ENCODE measurements around the gene SEMA3B.
"Not testable (repeated sequence)": the region's sequence is repeated elsewhere in the genome, so short reads cannot be mapped to it uniquely, and the experiment has no call there.

Gene SEMA3B

GRCh38 chr3:50274371-50275104, 5.6 kb downstream of the SEMA3B start:
- no peak for DNase-seq

DNA sequence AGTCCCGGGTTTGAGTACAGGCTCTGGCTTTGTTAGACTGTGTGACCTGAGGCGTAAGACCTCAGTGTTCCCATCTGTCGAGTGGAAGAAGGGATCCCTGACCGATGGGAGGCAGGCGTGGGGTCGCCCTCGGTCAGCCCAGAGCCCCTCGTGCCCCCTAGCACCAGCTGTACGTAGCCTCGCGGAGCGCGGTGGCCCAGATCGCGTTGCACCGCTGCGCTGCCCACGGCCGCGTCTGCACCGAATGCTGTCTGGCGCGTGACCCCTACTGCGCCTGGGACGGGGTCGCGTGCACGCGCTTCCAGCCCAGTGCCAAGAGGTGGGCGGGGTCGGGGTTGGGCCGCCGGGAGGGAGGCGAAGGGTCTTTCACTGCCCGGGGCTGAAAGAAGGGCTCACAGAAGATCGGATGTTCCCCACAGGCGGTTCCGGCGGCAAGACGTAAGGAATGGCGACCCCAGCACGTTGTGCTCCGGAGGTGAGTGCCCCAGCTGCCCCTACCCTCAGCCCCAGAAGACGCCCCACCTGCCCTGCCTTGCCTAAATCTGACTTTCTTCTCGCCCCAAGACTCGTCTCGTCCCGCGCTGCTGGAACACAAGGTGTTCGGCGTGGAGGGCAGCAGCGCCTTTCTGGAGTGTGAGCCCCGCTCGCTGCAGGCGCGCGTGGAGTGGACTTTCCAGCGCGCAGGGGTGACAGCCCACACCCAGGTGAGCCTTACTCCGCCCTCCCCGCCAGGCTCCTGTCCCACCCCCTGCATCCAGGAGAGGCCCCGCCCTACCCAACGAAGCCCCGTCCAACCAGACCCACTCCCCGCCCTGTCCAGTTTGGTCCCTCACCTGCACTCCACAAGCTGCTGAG, 6.4 kb downstream of the SEMA3B start:
- DNase-seq = no peak

DNA sequence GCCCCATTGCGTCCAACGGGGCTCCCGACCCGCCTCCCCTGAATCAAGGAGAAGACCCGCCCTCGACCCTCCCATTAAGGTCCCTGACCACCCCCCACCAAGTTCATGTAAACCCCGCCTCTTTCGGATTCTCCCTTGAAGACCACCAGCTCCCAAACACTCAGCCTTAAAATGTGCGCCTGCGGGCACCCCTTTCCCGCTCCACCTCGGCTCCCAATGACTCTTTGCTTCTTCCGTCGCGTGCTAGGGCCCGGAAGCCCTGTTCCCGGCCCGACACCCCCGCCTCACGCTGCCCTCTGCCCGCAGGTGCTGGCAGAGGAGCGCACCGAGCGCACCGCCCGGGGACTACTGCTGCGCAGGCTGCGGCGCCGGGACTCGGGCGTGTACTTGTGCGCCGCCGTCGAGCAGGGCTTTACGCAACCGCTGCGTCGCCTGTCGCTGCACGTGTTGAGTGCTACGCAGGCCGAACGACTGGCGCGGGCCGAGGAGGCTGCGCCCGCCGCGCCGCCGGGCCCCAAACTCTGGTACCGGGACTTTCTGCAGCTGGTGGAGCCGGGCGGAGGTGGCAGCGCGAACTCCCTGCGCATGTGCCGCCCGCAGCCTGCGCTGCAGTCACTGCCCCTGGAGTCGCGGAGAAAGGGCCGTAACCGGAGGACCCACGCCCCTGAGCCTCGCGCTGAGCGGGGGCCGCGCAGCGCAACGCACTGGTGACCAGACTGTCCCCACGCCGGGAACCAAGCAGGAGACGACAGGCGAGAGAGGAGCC, 7.2 kb downstream of the SEMA3B start:
- no peak for DNase-seq

GRCh38 chr3:50276762-50277101, 7.8 kb downstream of the SEMA3B start:
- no peak for DNase-seq

GRCh38 chr3:50278123-50278879, 9.4 kb downstream of the SEMA3B start:
- DNase-seq = no peak

- no peak for DNase-seq
Observed at GRCh38 chr3:50278880-50279224, 9.9 kb downstream of the SEMA3B start, which contains the start of gene LSMEM2. TSS of gene LSMEM2 (plus strand) at chr3:50279087. CDS start at chr3:50279114, 27 bp downstream.

DNA sequence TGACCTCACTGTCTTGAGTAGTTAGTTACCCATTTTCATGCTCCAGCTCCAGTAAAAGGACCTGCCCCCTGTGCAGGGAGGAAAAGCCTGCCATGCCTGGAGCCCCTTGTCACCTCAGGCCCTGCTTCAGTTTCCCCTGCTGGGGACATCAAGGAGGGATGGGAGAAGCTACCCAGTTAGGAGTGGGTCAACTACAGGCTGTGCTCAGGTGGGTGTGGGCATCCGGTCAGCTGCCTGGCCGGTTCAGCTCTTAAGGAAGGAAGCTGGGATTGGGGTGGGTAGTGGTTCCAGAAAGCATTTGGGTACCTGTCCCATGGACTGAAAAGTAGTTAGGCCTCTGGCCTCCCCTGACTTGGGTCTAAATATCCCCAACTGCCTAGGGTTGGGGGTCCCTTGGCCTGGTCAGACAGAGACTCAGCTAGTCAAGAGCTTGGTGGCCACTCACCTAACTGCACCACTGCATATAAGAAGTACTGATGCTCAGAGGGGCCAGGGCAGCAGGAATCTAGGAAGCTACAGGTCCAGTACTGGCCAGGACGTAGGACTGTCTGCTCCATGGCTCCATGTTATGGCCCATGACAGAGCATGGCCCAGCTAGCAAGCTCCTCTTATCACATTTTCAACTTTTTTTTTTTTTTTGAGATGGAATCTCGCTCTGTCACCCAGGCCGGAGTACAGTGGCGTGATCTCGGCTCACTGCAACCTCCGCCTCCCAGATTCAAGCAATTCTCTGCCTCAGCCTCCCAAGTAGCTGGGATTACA, 10.5 kb downstream of the SEMA3B start:
- no peak for DNase-seq

DNA sequence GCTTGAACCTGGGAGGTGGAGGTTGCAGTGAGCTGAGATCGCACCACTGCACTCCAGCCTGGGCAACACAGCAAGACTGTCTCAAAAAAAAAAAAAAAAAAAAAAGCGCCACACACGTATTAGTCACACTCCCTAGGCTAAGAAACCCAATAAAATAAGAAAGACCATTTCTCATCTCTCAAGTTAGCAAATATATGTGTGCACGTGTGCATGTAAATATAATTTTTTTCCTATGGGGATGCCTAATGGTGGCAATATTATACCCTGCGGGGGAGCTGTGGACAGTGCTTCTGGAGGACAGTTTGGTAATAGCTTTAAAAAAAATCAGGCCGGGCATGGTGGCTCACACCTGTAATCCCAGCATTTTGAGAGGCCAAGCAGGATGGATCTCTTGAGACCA, 15.2 kb downstream of the SEMA3B start:
- not testable (repeated sequence) for DNase-seq

DNA sequence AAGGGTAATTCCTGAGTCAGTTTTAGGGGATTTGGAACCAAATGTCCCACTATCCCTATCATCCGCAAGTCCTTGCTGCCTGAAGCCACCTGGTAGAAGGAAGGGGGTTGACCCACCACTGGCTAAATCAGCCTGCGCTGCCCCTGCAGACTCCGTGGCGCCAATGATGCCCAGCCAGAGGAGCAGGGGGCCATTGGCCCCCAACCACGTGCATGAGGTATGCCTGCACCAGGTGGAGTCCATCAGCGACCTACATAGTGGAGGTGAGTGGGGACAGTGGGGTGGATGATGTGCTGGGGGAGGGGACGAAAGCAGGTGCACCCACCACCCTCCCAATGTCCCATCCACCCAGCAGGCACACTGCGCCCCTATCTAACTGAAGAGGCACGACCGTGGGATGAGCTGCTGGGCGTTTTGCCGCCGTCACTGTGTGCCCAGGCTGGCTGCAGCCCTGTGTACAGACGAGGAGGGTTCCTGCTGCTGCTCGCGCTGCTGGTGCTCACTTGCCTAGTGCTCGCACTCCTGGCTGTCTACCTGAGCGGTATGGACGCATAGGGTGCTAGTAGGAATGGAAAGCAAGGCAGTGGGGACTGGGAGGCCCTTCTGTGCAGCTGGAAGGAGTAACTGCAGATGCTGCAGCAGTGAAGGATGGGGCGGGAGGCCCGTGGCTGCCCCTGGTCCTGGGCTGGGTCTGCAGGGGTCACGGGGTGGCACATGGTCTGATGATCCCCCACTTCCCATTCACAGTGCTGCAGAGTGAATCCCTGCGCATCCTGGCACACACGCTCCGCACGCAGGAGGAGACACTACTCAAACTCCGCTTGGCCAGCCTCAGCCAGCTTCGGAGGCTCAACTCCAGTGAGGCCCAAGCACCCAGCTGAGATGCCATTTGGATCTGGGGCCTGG, 17.6 kb downstream of the SEMA3B start:
- DNase-seq = no peak

DNA sequence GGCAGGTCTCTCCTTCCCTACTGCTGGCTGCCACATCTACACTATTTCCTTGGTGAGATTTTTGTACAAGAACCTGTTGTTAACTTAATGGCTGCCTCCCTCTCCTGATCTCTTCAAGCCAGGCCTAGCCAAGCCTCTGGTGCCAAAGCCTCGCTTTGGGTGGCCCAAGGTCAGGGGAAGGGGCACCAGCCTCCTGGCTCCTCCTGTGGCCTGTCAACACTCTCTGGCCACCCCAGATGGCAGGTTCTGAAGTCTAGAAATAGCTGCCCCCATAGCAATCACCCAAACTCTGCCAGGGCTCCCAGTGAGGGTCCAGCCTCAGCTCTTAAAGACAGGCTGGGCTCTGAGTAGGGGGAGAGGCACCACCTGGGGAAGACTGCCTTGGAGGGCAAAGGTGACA, 18.3 kb downstream of the SEMA3B start:
- DNase-seq = no peak

DNA sequence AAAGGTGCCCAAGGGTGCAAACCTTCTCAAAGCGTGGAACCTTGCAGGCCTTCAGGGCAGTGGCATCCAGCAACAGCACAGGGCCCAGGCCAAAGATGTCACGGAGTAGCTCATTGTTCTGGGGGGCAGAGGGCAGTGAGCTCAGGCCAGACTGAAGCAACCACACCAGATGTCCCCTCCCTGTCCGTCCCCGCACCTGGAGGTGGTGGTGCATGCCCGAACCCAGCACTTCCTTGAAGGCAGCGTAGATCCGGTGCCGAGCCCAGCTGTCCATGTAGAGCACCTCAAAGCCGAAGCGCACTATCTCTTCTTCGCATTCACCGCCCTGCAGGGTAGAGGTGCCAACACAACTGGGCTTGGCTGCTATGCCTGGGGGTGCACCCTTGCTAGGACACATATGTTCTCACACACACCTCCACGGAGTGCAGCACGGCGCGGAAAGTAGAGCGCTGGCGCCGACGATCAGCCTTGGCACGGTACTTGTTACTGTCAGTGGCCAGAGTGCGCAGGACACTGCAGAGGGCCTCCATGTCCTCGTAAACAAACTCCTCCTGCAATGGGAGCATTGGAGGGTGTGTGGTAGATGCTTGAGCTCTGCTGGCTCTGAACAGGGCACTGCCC, 19.6 kb downstream of the SEMA3B start:
- DNase-seq = no peak

DNA sequence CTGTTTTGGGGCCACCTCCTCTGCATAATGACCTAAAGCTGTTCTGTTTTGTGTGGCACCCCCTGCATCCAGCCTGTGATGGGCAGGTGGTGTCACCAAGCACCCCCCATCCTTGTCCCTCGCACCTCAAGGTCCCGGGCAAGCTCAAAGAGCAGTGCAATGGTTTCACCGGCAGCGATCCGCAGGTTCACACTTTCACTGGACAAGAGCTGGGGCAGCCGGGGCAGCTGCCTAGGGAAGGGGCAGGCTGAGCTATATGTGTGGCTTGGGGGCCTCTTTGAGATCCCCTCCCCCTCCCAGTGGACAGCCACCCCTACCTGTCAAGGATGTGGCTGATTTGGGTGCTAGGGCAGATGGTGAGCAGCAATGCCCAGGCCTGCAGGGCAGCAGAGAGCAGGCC, 20.2 kb downstream of the SEMA3B start:
- DNase-seq = no peak

GRCh38 chr3:50290161-50290641, 21.3 kb downstream of the SEMA3B start:
- DNase-seq = no peak

DNA sequence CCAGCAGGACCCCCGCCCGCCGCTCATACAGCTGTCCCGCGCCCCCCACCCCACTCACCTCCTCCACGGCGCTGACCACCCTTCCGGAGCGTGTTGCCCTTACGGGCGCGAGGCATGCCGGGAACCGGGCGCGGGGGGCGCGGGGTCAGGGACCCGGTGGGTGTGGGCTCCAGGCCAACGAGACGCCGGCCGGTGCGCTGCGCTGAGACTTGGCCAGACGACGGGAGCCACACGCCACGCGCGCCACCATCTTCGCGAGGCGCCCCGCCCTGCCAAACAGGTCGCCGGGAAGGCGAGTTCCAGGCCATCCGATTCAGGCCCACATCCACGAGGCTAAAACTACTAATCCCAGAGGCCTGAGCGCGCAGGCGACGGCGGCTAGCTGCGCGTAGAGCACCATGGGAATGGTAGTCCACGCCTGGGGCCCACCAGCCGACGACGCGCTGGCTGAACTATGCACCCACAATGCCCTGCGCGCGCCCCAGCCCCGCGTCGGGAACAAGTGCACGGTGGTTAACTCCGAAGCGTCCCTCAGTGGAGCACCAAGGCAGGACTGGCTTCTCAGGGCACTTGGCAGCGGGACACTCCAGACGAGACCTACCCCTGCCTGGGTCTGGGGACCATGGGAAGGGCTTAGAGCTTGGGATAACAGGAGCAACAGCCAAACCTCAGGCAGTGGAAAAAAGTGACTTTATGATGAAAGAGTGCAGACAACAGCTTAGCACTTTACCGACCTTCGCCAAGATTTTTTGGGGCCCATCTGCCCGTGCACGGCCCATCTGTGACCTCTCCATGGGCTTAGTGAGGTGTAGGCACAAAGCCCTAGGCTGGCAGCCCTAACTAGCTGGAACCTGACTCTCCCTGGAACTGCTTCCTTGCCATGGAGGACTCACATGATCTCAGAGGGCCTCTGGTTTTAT, 23.5 kb downstream of the SEMA3B start, which contains the start of gene IFRD2:
Gene IFRD2, minus strand, starts transcription at position 271 of the 920 bp plus-strand sequence. Its CDS starts 155 bp downstream, at position 116.
- peak; percentile 93 for DNase-seq

- DNase-seq = no peak
Observed at GRCh38 chr3:50293079-50293801, 24.3 kb downstream of the SEMA3B start.

DNA sequence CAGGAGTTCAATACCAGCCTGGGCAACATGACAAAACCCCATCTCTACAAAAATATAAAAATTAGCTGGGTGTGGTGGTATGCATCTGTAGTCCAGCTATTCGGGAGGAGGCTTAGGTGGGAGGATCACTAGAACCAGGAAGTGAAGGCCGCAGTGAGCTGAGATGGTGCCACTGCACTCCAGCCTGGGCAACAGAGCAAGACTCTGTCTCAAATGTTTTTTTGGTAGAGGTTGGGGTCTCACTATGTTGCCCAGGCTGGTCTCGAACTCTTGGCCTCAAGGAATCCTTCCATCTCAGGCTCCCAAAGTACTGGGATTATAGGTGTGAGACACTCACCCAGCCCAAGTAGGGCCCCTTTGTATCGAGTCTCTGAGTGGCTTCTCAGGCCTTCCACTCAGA, 25.1 kb downstream of the SEMA3B start:
- no peak for DNase-seq

DNA sequence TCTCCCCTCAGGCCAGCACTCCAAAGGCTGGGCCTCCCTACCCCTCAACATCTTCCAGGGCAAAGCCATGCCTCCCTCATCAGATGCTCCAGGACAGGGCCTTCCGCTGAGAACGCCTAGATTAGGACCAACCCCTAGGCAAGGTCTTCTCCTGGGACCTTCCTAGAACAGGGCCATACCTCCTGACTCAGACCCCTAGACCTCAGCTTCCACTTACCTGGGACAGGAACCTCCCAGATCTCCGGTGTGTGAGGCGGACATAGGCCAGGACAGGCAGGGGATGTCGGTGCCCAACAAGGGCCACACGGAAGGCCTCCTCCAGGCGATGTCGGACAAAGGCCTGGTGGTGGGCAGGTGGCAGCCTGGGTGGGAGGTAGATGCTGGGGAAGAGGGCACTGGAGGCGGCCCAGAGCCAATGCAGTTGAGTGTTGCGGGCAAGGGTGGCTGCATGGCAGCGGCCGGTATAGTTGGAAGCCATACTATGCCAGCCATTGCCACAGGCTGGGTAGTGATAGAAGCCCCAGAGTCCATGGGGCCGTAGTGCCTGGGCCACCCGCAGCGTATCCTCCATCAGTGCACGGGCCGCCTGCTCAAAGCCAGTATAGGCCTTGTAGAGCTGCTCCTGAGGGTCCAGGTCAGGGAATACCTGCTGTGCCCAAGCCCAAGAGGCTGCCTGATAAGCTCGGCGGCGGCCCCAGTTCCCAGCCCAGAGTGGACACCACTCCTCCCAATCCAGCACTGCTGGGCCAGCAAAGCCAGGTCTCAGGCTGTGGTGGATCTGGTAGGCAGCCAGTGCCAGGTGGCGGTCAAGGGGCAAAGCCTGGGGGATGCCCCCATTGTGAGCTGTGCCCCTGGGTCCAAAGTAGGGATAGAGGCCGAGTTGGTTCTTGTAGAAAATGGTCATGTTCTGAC, 25.8 kb downstream of the SEMA3B start:
- DNase-seq = no peak

Measured in DMS 273 treated with DMSO at 0.1 percent for 48 hours (cell line).